Measurements from ENCODE around the gene PTGIS. TPM values are rescaled to one million over a fixed set of nuclear protein-coding genes. Genes with fewer than 3 reads are reported as not detected.
"Not testable (repeated sequence)": the region's sequence is repeated elsewhere in the genome, so short reads cannot be mapped to it uniquely, and the experiment has no call there.

Gene PTGIS
- total RNA-seq, 6 experiments from 2014 or later: 0.05 TPM; not detected in 5

DNA sequence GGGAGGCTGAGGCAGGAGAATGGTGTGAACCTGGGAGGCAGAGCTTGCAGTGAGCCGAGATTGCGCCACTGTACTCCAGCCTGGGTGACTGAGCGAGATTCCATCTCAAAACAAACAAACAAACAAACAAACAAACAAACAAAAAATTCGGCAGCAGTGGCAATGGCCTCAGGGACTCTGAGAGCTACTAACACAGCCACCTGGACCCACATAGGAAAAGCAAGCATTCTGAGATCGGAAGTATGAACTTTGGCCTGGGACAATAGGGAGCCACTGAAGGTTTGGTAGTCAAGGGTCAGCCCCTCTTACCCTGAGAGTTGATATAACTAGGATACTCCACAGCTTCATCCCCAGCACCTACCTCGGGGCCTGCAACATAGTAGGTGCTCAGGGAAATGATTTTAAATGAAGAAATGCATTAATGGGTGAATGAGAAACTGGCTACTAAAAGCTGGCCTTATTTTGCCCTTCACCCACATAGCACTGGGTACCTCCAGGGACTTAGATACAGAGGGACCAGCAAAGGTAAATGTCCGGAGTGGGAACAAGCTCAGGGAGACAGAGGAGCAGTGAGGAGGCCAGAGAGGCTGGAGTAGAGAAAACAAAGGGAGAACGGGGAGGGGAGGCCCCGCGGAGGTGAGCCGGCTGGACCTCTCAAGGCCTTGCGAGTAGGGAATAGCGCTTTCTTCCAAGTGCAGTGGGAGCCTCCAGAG, 46.6 kb upstream of the PTGIS start:
- TF ChIP-seq, protein P1, sequence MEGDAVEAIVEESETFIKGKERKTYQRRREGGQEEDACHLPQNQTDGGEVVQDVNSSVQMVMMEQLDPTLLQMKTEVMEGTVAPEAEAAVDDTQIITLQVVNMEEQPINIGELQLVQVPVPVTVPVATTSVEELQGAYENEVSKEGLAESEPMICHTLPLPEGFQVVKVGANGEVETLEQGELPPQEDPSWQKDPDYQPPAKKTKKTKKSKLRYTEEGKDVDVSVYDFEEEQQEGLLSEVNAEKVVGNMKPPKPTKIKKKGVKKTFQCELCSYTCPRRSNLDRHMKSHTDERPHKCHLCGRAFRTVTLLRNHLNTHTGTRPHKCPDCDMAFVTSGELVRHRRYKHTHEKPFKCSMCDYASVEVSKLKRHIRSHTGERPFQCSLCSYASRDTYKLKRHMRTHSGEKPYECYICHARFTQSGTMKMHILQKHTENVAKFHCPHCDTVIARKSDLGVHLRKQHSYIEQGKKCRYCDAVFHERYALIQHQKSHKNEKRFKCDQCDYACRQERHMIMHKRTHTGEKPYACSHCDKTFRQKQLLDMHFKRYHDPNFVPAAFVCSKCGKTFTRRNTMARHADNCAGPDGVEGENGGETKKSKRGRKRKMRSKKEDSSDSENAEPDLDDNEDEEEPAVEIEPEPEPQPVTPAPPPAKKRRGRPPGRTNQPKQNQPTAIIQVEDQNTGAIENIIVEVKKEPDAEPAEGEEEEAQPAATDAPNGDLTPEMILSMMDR (IDR thresholded peaks at IDR 0.05): no peak
- Mint-ChIP-seq H3K9me3 (no peaks in the 10 kb centered on the region), H3K4me1 (ENCODE audit: low read depth) (peaks cover 9% of the 10 kb centered on the region), H3K27ac (no peak overlapping the region), H3K27me3 (ENCODE audit: insufficient read depth) (no peaks in the 10 kb centered on the region; the same call in 1 of the 2 replicates), H3K36me3 (ENCODE audit: low read depth) (no peaks in the 10 kb centered on the region), H3K4me3 (no peak overlapping the region)
- DNase-seq: no peak

DNA sequence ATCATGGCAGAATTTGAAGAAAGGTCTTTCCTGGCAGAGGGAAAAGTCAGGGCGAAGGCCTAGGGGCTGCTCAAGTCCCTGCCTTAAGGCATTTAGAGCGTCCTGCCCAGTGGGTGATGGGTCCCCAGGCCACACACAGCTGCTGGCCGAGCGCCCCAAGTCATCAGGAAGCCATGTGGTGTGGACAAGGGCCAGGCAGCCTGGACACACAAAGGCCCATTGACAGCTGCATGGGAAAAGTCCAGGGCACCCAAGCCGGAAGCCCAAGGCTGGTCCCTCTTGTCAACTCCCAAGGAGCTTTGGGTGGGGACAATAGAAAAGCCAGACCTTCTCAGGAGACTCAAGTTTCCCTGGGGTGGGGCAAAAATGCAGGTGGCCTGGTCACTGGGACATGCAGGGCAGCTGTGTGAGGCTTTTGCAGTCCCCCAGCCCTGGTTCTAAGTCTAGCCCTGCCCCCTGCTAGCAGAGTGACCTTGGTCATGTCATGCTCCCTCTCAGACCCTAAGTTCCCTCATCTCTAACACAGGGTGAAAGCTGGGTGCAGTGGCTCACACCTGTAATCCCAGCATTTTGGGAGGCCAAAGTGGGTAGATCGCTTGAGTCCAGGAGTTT, 44.3 kb upstream of the PTGIS start:
- peaks cover 9% of the 10 kb centered on the region for H3K4me1 Mint-ChIP-seq (ENCODE audit: low read depth)
- H3K4me3 Mint-ChIP-seq: no peak overlapping the region
- H3K27me3 Mint-ChIP-seq (ENCODE audit: insufficient read depth): no peaks in the 10 kb centered on the region; the same call in 1 of the 2 replicates
- TF ChIP-seq, protein P1 (IDR thresholded peaks at IDR 0.05): no peak
- no peaks in the 10 kb centered on the region for H3K36me3 Mint-ChIP-seq (ENCODE audit: low read depth)
- H3K27ac Mint-ChIP-seq: no peak overlapping the region
- H3K9me3 Mint-ChIP-seq: no peaks in the 10 kb centered on the region
- DNase-seq: no peak

DNA sequence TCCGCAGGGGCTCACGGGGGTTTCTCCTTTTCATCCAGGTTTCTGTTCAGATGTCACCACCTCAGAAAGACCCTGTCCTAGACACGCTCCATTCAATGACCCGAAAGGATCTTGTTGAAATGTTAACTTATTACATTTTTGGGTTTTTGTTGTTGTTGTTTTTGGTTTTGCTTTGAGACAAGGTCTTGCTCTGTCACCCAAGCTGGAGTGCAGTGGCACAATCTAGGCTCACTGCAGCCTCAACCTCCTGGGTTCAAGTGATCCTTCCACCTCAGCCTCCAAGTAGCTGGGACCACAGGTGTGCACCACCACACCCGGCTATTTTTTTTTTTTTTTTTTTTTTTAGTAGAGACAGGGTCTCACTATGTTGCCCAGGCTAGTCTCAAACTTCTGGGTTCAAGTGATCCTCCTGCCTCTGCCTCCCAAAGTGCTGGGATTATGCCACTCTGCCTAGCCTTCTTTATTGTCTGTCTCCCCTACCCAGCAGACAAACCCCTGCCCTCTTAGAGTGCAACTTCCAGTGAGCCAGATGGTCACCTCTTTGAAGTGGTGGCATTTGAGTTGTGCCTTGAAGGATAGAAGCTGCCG, 43.7 kb upstream of the PTGIS start:
- H3K36me3 Mint-ChIP-seq (ENCODE audit: low read depth); H3K27ac Mint-ChIP-seq; H3K27me3 Mint-ChIP-seq (ENCODE audit: insufficient read depth); H3K4me3 Mint-ChIP-seq; DNase-seq; H3K9me3 Mint-ChIP-seq; H3K4me1 Mint-ChIP-seq (ENCODE audit: low read depth): not testable (repeated sequence)
- TF ChIP-seq, protein P1 (IDR thresholded peaks at IDR 0.05): 0 out of 2 replicates have a peak, but pooled peaks have one; percentile 17

DNA sequence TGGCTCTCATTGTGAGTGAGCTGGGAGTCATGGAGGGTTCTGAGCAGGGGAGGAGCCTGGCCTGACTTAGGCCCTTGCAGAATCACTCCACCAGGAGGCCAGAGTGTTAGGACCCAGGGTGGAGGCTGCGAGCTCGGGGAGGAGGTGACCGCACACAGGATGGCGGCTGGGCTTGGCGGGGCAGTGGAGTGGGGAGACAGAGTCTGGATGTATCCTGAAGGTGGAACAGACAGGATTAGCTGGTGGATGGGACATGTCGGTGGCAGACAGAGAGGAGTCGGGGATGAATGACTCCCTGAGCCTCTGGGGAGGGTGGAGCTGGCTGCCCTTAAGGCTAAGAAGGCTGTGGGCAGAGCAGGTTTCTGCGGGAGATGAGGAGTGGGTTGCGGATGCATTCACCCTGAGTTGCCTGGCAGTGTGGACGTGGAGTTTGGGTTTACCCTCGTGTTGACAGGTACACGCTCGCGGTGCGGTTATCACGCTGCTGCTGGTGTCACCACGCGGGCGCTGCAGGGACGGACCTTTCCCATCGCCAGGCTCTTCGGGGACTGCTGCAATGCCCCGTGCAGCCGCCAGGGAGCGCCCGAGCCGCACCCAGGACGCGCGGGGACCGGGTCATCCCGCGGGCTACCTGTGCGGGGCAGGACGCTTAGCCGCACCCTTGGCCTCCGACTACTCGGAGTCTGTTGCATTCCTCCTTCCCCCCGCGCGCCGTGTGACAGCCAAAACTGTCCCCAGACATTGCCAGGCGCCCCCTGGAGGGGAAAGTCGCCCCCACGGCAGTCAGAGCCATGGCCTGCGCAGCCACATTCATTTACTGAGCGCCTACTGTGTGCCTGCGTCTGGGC, 43.0 kb upstream of the PTGIS start:
- DNase-seq: peak; percentile 32
- no peaks in the 10 kb centered on the region for H3K9me3 Mint-ChIP-seq

More for the DNA sequence above, 43.0 kb upstream of the PTGIS start:
- Mint-ChIP-seq H3K36me3 (ENCODE audit: low read depth) (no peaks in the 10 kb centered on the region), H3K4me1 (ENCODE audit: low read depth) (peaks cover 9% of the 10 kb centered on the region), H3K4me3 (peak overlapping the region; percentile 70), H3K27ac (no peak overlapping the region), H3K27me3 (ENCODE audit: insufficient read depth) (no peaks in the 10 kb centered on the region; the same call in none of the 2 replicates)
- TF ChIP-seq, protein P1 (IDR thresholded peaks at IDR 0.05): peak; percentile 99

All from HFFc6 (cell line).